A673 (cell line): Measurements from ENCODE around the gene TFR2.

Experiments
- CTCF ChIP-seq: fragments of 300-800, 200-600 bp; sonication (generic); conservative IDR thresholded peaks from 2 replicates; pipeline ENCODE4 v1.5.1; 2017; ENCODE audit warnings: low read depth, mild to moderate bottlenecking, antibody characterized with exemption, low read length, moderate library complexity, mixed read lengths
- EZH2 ChIP-seq: fragments of 200-600 bp; sonication (generic); IDR thresholded peaks from 2 replicates; pipeline ENCODE4 v1.6.1; 2017; ENCODE audit warnings: borderline replicate concordance, low read depth, mild to moderate bottlenecking, mixed read lengths, antibody characterized with exemption, low read length; ENCODE audit not compliant: poor library complexity, severe bottlenecking

- TF ChIP-seq CTCF (no peak), EZH2 (no peak)
These were observed 26.1 kb upstream of the TFR2 start for GRCh38 chr7:100667331-100668068.
